SK-N-MC (cell line): Measurements from ENCODE around the gene CACNA2D1.

Experiments
- EZH2 ChIP-seq: fragments of 200-600 bp; sonication (generic); IDR thresholded peaks from one replicate; pipeline ENCODE4 v1.6.1; 2017; ENCODE audit warnings: antibody characterized with exemption
- FOXP2 ChIP-seq: optimal IDR thresholded peaks from 2 replicates; pipeline ENCODE3; 2011; ENCODE audit warnings: mild to moderate bottlenecking, moderate library complexity; ENCODE audit not compliant: insufficient read depth; ENCODE audit errors: extremely low read length, control extremely low read depth
- POLR2AphosphoS5 ChIP-seq: IDR thresholded peaks from 2 replicates; pipeline ENCODE4 v1.6.1; 2012; ENCODE audit warnings: mild to moderate bottlenecking, low read depth, low read length, borderline replicate concordance

DNA sequence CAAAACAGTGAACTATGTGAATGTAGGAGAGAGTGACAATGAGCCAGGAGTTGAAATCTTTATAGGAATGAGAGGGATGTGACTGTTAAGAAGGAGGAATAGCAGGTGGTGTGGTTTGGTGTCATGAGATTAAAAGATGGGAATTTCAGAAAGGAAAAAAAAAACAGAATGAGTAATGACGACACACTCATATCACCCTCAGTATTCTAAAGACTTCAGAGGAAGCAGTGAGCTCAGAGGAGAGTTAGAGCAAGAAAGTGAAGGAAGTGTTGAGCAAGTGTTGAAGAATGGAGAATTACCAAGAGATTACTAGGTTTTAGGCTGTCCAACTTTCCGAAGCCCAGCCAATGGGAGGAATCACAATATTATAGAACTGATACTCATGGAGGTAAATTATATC, 453.2 kb downstream of the CACNA2D1 start:
- no peak for TF ChIP-seq POLR2AphosphoS5
- TF ChIP-seq EZH2, result no peak
- TF ChIP-seq FOXP2, result no peak
